ENCODE data around the gene CHCHD4. TPM values are rescaled to one million over a fixed set of nuclear protein-coding genes. Genes with fewer than 3 reads are reported as not detected.

Gene CHCHD4
- polyA plus RNA-seq, 1 donor (not counting 4 experiments of a cell fraction or from before 2014, with no cell fraction given) = 22.1 TPM

DNA sequence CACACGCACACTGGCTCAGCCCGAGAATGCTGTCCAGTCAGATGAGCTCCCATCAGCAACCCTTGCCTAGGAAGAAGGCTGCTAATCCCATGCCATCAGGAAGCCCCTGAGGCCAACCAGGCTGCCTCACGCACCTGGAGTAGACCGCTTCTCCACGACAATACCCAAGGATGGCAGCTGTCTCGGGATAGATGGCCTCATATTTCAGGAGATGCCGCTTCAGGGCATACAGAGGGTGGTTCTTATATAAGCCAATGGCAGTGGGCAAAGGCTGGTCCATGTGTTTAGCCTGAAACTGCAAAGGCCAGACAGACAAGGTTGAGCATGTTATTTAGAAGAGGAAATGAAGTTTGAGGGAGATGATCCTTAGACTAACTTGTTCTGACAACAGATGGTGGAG is 31.5 kb upstream of the CHCHD4 start:
- H3K79me2 ChIP-seq (ENCODE audit: control insufficient read depth, insufficient read depth, low read length) = peaks cover 11% of the 10 kb centered on the region
- peak overlapping the region in 2 of 3 experiments; percentile 18 to 44 for H3K4me3 ChIP-seq (ENCODE audit: control insufficient read depth in 2 of 3, extremely low read depth in 1 of 3, insufficient read depth in 2 of 3, low read depth in 1 of 3, low read length in 3 of 3)
- no peaks in the 10 kb centered on the region for H4K20me1 ChIP-seq (ENCODE audit: control insufficient read depth, extremely low read depth, insufficient read depth, low read length)
- H3K9ac ChIP-seq (ENCODE audit: control insufficient read depth, extremely low read depth, insufficient read depth, low read length) = peak overlapping the region; percentile 54
- no peaks in the 10 kb centered on the region for H3K27me3 ChIP-seq (ENCODE audit: control insufficient read depth, extremely low read depth, insufficient read depth, low read length)
- no peak for TF ChIP-seq EZH2 (IDR thresholded peaks at IDR 0.05; ENCODE audit: low read length)
- TF ChIP-seq, protein P1, sequence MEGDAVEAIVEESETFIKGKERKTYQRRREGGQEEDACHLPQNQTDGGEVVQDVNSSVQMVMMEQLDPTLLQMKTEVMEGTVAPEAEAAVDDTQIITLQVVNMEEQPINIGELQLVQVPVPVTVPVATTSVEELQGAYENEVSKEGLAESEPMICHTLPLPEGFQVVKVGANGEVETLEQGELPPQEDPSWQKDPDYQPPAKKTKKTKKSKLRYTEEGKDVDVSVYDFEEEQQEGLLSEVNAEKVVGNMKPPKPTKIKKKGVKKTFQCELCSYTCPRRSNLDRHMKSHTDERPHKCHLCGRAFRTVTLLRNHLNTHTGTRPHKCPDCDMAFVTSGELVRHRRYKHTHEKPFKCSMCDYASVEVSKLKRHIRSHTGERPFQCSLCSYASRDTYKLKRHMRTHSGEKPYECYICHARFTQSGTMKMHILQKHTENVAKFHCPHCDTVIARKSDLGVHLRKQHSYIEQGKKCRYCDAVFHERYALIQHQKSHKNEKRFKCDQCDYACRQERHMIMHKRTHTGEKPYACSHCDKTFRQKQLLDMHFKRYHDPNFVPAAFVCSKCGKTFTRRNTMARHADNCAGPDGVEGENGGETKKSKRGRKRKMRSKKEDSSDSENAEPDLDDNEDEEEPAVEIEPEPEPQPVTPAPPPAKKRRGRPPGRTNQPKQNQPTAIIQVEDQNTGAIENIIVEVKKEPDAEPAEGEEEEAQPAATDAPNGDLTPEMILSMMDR (optimal IDR thresholded peaks at IDR 0.05 in 1 of 3, IDR thresholded peaks at IDR 0.05 in 1 of 3, conservative IDR thresholded peaks at IDR 0.05 in 1 of 3; ENCODE audit: extremely low read depth in 1 of 3, insufficient read depth in 2 of 3, low read length in 3 of 3) = no peak
- H3K9me3 ChIP-seq (ENCODE audit: control insufficient read depth, low read depth, low read length) = no peaks in the 10 kb centered on the region
- peak overlapping the region; percentile 82 for H3K4me2 ChIP-seq (ENCODE audit: control insufficient read depth, extremely low read depth, insufficient read depth, low read depth, low read length)
- DNase-seq (ENCODE audit: low read depth, low spot score) (peak; percentile 74), FAIRE-seq (peak; percentile 98)
- H3K27ac ChIP-seq (ENCODE audit: control insufficient read depth, insufficient read depth, low read length) = peak overlapping the region; percentile 86
- H3K36me3 ChIP-seq (ENCODE audit: control insufficient read depth in 2 of 2, extremely low read depth in 1 of 2, insufficient read depth in 2 of 2, low read length in 2 of 2) = peaks cover 39 to 75% of the 10 kb centered on the region in 2 experiments
- peak overlapping the region; percentile 16 for H2AFZ ChIP-seq (ENCODE audit: control insufficient read depth, low read length)
- peaks cover 21% of the 10 kb centered on the region for H3K4me1 ChIP-seq (ENCODE audit: control insufficient read depth, extremely low read depth, insufficient read depth, low read length)
- no peaks in the 10 kb centered on the region for H3K9me1 ChIP-seq (ENCODE audit: control insufficient read depth, extremely low read depth, insufficient read depth, low read length)
- dilution Hi-C loops (cut with MboI; ENCODE audit: extremely low pct_ligation_motif_present, low sequenced_read_pairs) = no loop called here

DNA sequence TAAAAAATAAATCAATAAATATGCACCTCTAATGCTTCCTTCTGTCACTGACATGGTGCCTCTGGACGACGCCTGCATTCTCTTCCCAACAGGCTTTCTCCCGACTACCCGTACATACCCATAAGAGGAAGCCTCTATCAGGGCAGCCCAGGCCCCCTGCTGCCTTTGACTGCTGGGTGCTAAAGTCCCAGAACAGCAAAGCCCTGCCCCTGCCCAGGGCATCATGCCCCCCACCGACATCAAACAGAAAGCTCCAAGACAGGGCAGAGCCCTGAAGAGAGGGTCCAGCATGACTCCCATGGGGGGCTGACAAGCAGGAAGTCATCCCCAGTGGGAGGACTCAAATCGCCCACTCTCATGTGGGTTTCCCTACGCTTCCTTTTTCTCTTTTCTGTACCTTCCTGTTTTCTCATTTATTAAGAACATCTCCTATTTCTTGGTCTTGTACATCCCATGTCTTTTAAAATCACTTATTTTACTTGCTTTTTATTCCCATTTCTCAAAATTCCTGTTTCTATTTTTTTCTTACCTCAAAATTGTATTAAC is 30.3 kb upstream of the CHCHD4 start:
- Histone ChIP-seq H3K9me1 (ENCODE audit: control insufficient read depth, extremely low read depth, insufficient read depth, low read length) (no peaks in the 10 kb centered on the region), H3K27ac (ENCODE audit: control insufficient read depth, insufficient read depth, low read length) (no peak overlapping the region), H3K9me3 (ENCODE audit: control insufficient read depth, low read depth, low read length) (no peaks in the 10 kb centered on the region), H3K9ac (ENCODE audit: control insufficient read depth, extremely low read depth, insufficient read depth, low read length) (no peak overlapping the region), H3K79me2 (ENCODE audit: control insufficient read depth, insufficient read depth, low read length) (peaks cover 11% of the 10 kb centered on the region), H3K27me3 (ENCODE audit: control insufficient read depth, extremely low read depth, insufficient read depth, low read length) (no peaks in the 10 kb centered on the region), H3K4me1 (ENCODE audit: control insufficient read depth, extremely low read depth, insufficient read depth, low read length) (peaks cover 28% of the 10 kb centered on the region), H4K20me1 (ENCODE audit: control insufficient read depth, extremely low read depth, insufficient read depth, low read length) (no peaks in the 10 kb centered on the region), H3K4me2 (ENCODE audit: control insufficient read depth, extremely low read depth, insufficient read depth, low read depth, low read length) (no peak overlapping the region), H3K36me3 (ENCODE audit: control insufficient read depth in 2 of 2, extremely low read depth in 1 of 2, insufficient read depth in 2 of 2, low read length in 2 of 2) (peaks cover 39 to 64% of the 10 kb centered on the region in 2 experiments), H2AFZ (ENCODE audit: control insufficient read depth, low read length) (no peak overlapping the region), H3K4me3 (ENCODE audit: control insufficient read depth in 2 of 3, extremely low read depth in 1 of 3, insufficient read depth in 2 of 3, low read depth in 1 of 3, low read length in 3 of 3) (no peak overlapping the region)
- DNase-seq (ENCODE audit: low read depth, low spot score) (no peak), FAIRE-seq (no peak)
- dilution Hi-C loops (cut with MboI; ENCODE audit: extremely low pct_ligation_motif_present, low sequenced_read_pairs) = no loop called here
- TF ChIP-seq EZH2 (IDR thresholded peaks at IDR 0.05; ENCODE audit: low read length) = no peak
- TF ChIP-seq, protein P1 (optimal IDR thresholded peaks at IDR 0.05 in 1 of 3, IDR thresholded peaks at IDR 0.05 in 1 of 3, conservative IDR thresholded peaks at IDR 0.05 in 1 of 3; ENCODE audit: extremely low read depth in 1 of 3, insufficient read depth in 2 of 3, low read length in 3 of 3) = no peak

Measured in keratinocyte (primary cell).